H9 (cell line): ENCODE data around the gene SNCB. TPM values are rescaled to one million over a fixed set of nuclear protein-coding genes. Genes with fewer than 3 reads are reported as not detected.
A peak's percentile ranks its signal among the peaks of the same experiment; 100 is the strongest.

Experiments
- DNase-seq: peaks from one replicate; pipeline ENCODE4 v3.0.0-alpha.2; 2017
- H2AFZ ChIP-seq: one replicate; pipeline ENCODE4 v1.6.1; 2013; ENCODE audit warnings: mild to moderate bottlenecking, low read length, control low read depth, moderate library complexity
- H2AK5ac ChIP-seq: 2 replicates; pipeline ENCODE4 v1.6.1; 2013; ENCODE audit warnings: low read length, control low read depth, mixed read lengths; ENCODE audit not compliant: insufficient read length
- H2BK120ac ChIP-seq: one replicate; pipeline ENCODE4 v1.6.1; 2013; ENCODE audit warnings: low read depth, mild to moderate bottlenecking, low read length, control low read depth, inconsistent platforms; ENCODE audit not compliant: poor library complexity, severe bottlenecking
- H2BK12ac ChIP-seq: 2 replicates; pipeline ENCODE4 v1.6.1; 2013; ENCODE audit warnings: low read length, control low read depth, mixed read lengths, low read depth; ENCODE audit not compliant: insufficient read length
- H2BK15ac ChIP-seq: 2 replicates; pipeline ENCODE4 v1.6.1; 2013; ENCODE audit warnings: low read depth, low read length, control low read depth
- H2BK20ac ChIP-seq: one replicate; pipeline ENCODE4 v1.6.1; 2013; ENCODE audit warnings: low read depth, mild to moderate bottlenecking, low read length, control low read depth, inconsistent platforms; ENCODE audit not compliant: poor library complexity, severe bottlenecking
- H2BK5ac ChIP-seq: 2 replicates; pipeline ENCODE4 v1.6.1; 2013; ENCODE audit warnings: low read length, control low read depth, mixed read lengths; ENCODE audit not compliant: insufficient read length
- H3K14ac ChIP-seq: 2 replicates; pipeline ENCODE4 v1.6.1; 2013; ENCODE audit warnings: low read length, control low read depth; ENCODE audit not compliant: insufficient read depth
- H3K18ac ChIP-seq: 2 replicates; pipeline ENCODE4 v1.6.1; 2013; ENCODE audit warnings: low read depth, mild to moderate bottlenecking, mixed read lengths, low read length, control low read depth; ENCODE audit not compliant: insufficient read length
- H3K23ac ChIP-seq: 2 replicates; pipeline ENCODE4 v1.6.1; 2013; ENCODE audit warnings: low read length, control low read depth, mixed read lengths, low read depth; ENCODE audit not compliant: insufficient read length
- H3K23me2 ChIP-seq: 2 replicates; pipeline ENCODE4 v1.6.1; 2013; ENCODE audit warnings: low read depth, mild to moderate bottlenecking, mixed read lengths, low read length, control low read depth; ENCODE audit not compliant: insufficient read length, poor library complexity, severe bottlenecking
- H3K27ac ChIP-seq: 2 replicates; pipeline ENCODE4 v1.5.1; 2013; ENCODE audit warnings: low read length, control low read depth, mixed read lengths, low read depth; ENCODE audit not compliant: insufficient read length
- H3K27me3 ChIP-seq: 2 replicates; pipeline ENCODE4 v1.6.1; 2013; ENCODE audit warnings: low read length, control low read depth, inconsistent platforms; ENCODE audit not compliant: insufficient read depth
- H3K4ac ChIP-seq: 2 replicates; pipeline ENCODE4 v1.6.1; 2013; ENCODE audit warnings: low read depth, mild to moderate bottlenecking, control low read depth, inconsistent platforms, low read length, moderate library complexity
- H3K4me1 ChIP-seq: 2 replicates; pipeline ENCODE4 v1.6.1; 2013; ENCODE audit warnings: low read length, control low read depth, inconsistent platforms; ENCODE audit not compliant: insufficient read depth
- H3K4me2 ChIP-seq: 2 replicates; pipeline ENCODE4 v1.6.1; 2013; ENCODE audit warnings: low read length, control low read depth, mixed read lengths; ENCODE audit not compliant: insufficient read length, insufficient read depth
- H3K56ac ChIP-seq: 2 replicates; pipeline ENCODE4 v1.6.1; 2013; ENCODE audit warnings: low read depth, mild to moderate bottlenecking, mixed read lengths, low read length, control low read depth; ENCODE audit not compliant: insufficient read length
- H3K79me1 ChIP-seq: 2 replicates; pipeline ENCODE4 v1.6.1; 2013; ENCODE audit warnings: low read depth, mild to moderate bottlenecking, moderate library complexity, low read length, control low read depth, inconsistent platforms; ENCODE audit not compliant: insufficient read depth, poor library complexity, severe bottlenecking
- H3K79me2 ChIP-seq: 2 replicates; pipeline ENCODE4 v1.6.1; 2013; ENCODE audit warnings: low read length, control low read depth, inconsistent platforms; ENCODE audit not compliant: insufficient read depth
- H3K9ac ChIP-seq: 2 replicates; pipeline ENCODE4 v1.6.1; 2013; ENCODE audit warnings: low read length, control low read depth, mixed read lengths; ENCODE audit not compliant: insufficient read length; ENCODE audit errors: extremely low read depth
- H3K9me3 ChIP-seq: one replicate; pipeline ENCODE4 v1.6.1; 2013; ENCODE audit warnings: low read depth, low read length, inconsistent platforms; ENCODE audit not compliant: control insufficient read depth
- H3T11ph ChIP-seq: one replicate; pipeline ENCODE4 v1.6.1; 2013; ENCODE audit warnings: mild to moderate bottlenecking, low read length, control low read depth, inconsistent platforms
- H4K20me1 ChIP-seq: one replicate; pipeline ENCODE4 v1.6.1; 2013; ENCODE audit not compliant: control insufficient read depth, insufficient read length, insufficient read depth
- H4K5ac ChIP-seq: 2 replicates; pipeline ENCODE4 v1.6.1; 2013; ENCODE audit warnings: low read depth, mild to moderate bottlenecking, mixed read lengths, low read length, control low read depth; ENCODE audit not compliant: insufficient read length
- H4K8ac ChIP-seq: replicated peaks from 2 replicates; pipeline ENCODE4 v1.6.1; 2013; ENCODE audit warnings: low read length, control low read depth, mixed read lengths, low read depth; ENCODE audit not compliant: insufficient read length
- H4K91ac ChIP-seq: 2 replicates; pipeline ENCODE4 v1.6.1; 2013; ENCODE audit warnings: low read depth, mild to moderate bottlenecking, moderate library complexity, mixed read lengths, low read length, control low read depth; ENCODE audit not compliant: insufficient read length
- H3K27ac Mint-ChIP-seq, 3 experiments: 2 replicates in 2 of 3; 3 replicates in 1 of 3; pipeline ENCODE4 v1.8.0; 2020 to 2021; ENCODE audit warnings: mixed read lengths in 3 of 3, mild to moderate bottlenecking in 1 of 3, moderate library complexity in 1 of 3
- H3K27me3 Mint-ChIP-seq: 2 replicates; pipeline ENCODE4 v1.8.0; 2021; ENCODE audit warnings: low read depth, mild to moderate bottlenecking, moderate library complexity, mixed read lengths
- H3K36me3 Mint-ChIP-seq, 3 experiments: 2 replicates in 2 of 3; 3 replicates in 1 of 3; pipeline ENCODE4 v1.8.0; 2020 to 2021; ENCODE audit warnings: low read depth in 3 of 3, mixed read lengths in 3 of 3; ENCODE audit not compliant: insufficient read depth in 1 of 3
- H3K4me1 Mint-ChIP-seq, 2 experiments: 2 replicates each; pipeline ENCODE4 v1.8.0; 2020; ENCODE audit warnings: mixed read lengths in 2 of 2
- H3K4me3 Mint-ChIP-seq, 2 experiments: 2 replicates in 1 of 2; 3 replicates in 1 of 2; pipeline ENCODE4 v1.8.0; 2020 to 2021; ENCODE audit warnings: mild to moderate bottlenecking in 2 of 2, mixed read lengths in 2 of 2, moderate library complexity in 1 of 2
- H3K9me3 Mint-ChIP-seq, 2 experiments: 2 replicates in 1 of 2; 3 replicates in 1 of 2; pipeline ENCODE4 v1.8.0; 2020; ENCODE audit warnings: mild to moderate bottlenecking in 2 of 2, mixed read lengths in 2 of 2, moderate library complexity in 1 of 2
- WGBS: extraction: QIAGEN DNeasy Blood & Tissue Kit; methylation state at CpG from one replicate; pipeline ENCODE4 v1.1.7; 2013; ENCODE audit warnings: missing lambda C conversion rate, low lambda C conversion rate, mixed read lengths; ENCODE audit not compliant: insufficient read length; ENCODE audit errors: extremely low coverage; 5-methylcytosine and 5-hydroxymethylcytosine counted together
- total RNA-seq: library from RNA; stranded (reverse); gene quantifications from 2 replicates; pipeline ENCODE4 v1.2.1, GENCODE V29; 2021
- TF ChIP-seq, protein P1 (sequence below): fragments of 200-600 bp; sonication (generic); conservative IDR thresholded peaks from 3 replicates; pipeline ENCODE4 v1.8.0; 2021; ENCODE audit warnings: antibody characterized with exemption, mild to moderate bottlenecking

SNCB gene
- total RNA-seq, 1 experiment from 2014 or later: 3.5 TPM

DNA sequence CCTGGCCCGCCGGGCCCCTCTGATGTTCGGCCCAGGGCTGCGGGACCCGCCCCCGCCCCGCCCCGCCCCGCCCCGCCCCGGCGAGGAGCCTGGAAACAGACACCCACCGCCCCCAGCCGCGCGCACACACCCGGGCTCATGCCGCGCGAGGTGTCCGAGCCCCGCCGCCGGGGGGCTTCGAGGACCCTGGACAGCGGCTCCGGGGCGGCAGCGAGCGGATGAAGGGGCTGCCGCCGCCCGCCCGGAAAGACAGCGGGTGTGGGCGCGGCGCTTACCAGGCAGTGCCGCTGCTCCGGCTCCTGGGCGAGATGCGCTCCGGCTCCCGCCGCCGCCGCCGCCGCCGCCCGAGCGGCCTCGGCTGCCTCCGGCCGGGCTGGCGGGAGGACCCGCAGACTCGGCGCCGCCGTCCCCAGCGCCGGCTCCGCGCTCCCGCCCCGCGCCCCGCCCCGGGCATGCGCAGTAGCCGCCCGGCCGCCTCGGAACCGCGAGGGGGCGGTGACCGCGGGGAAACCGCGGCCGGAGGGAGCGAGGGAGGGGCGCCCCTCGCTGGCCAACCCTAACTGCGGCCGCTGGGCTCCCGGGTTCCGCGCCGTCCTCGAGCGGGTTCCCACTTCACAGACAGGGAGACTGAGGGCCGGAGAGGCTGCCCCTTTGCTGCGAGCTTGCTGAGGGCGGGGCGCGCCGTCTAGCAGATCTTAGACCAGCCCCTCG, 20.5 kb downstream of the SNCB start, which contains the start of gene GPRIN1:
Gene GPRIN1 (minus strand): TSS at position 433 of the 711 bp plus-strand sequence. CDS start 10,322 bp downstream, outside the sequence.
- Histone ChIP-seq H2BK15ac (no peak within 1 kb of the TSS), H4K20me1 (no peaks in the 10 kb centered on the region), H2BK20ac (no peak within 1 kb of the TSS), H3K4ac (no peak within 1 kb of the TSS), H3K18ac (no peak within 1 kb of the TSS), H4K8ac (no peak within 1 kb of the TSS), H4K91ac (no peak within 1 kb of the TSS), H3K27ac (no peak within 1 kb of the TSS), H3K14ac (no peak within 1 kb of the TSS), H3K27me3 (no peaks in the 10 kb centered on the region; the same call in 1 of the 2 replicates), H3K56ac (no peak within 1 kb of the TSS), H4K5ac (no peak within 1 kb of the TSS), H2AFZ (no peak within 1 kb of the TSS), H3K9me3 (no peaks in the 10 kb centered on the region), H2AK5ac (no peak within 1 kb of the TSS), H3K79me2 (no peaks in the 10 kb centered on the region), H3T11ph (no peak within 1 kb of the TSS), H2BK12ac (no peak within 1 kb of the TSS), H3K4me1 (no peaks in the 10 kb centered on the region; the same call in 1 of the 2 replicates), H3K4me2 (peak within 1 kb of the TSS; percentile 63), H2BK5ac (no peak within 1 kb of the TSS), H3K9ac (peak within 1 kb of the TSS; percentile 56), H3K23ac (no peak within 1 kb of the TSS), H3K79me1 (no peaks in the 10 kb centered on the region), H2BK120ac (no peak within 1 kb of the TSS), H3K23me2 (peaks cover 6% of the 10 kb centered on the region)
- peak; percentile 76 for DNase-seq
- H3K27ac Mint-ChIP-seq: peak within 1 kb of the TSS in 1 of 3 experiments; percentile 75; a peak in 2 of 7 replicates
- peak within 1 kb of the TSS; percentile 86 to 96 for H3K4me3 Mint-ChIP-seq
- TF ChIP-seq, protein P1, sequence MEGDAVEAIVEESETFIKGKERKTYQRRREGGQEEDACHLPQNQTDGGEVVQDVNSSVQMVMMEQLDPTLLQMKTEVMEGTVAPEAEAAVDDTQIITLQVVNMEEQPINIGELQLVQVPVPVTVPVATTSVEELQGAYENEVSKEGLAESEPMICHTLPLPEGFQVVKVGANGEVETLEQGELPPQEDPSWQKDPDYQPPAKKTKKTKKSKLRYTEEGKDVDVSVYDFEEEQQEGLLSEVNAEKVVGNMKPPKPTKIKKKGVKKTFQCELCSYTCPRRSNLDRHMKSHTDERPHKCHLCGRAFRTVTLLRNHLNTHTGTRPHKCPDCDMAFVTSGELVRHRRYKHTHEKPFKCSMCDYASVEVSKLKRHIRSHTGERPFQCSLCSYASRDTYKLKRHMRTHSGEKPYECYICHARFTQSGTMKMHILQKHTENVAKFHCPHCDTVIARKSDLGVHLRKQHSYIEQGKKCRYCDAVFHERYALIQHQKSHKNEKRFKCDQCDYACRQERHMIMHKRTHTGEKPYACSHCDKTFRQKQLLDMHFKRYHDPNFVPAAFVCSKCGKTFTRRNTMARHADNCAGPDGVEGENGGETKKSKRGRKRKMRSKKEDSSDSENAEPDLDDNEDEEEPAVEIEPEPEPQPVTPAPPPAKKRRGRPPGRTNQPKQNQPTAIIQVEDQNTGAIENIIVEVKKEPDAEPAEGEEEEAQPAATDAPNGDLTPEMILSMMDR: peak; percentile 44; the same call in 2 of the 3 replicates
- no CpG with 5 or more reads among the region's 101 CpGs for WGBS
- peaks cover 24% of the 10 kb centered on the region for H3K27me3 Mint-ChIP-seq
- no peaks in the 10 kb centered on the region for H3K36me3 Mint-ChIP-seq
- H3K4me1 Mint-ChIP-seq: peaks cover 32% of the 10 kb centered on the region in 2 experiments
- H3K9me3 Mint-ChIP-seq: no peaks in the 10 kb centered on the region; a peak in 1 of 5 replicates
